NK-92 (cell line): ENCODE results near the gene CHP1.
"Not testable (repeated sequence)": the region's sequence is repeated elsewhere in the genome, so short reads cannot be mapped to it uniquely, and the experiment has no call there.

Experiments
- DNase-seq: peaks from one replicate; lab custom pipeline; 2025; ENCODE audit not compliant: unreplicated experiment; lab: John Stamatoyannopoulos, UW

CHP1 gene

GRCh38 chr15:41230650-41231421 is at the start of gene CHP1, which contains the start of gene EXD1:
Gene CHP1, plus strand, starts transcription at chr15:41231268. Its CDS starts 115 bp downstream, at chr15:41231383.
Gene EXD1, minus strand, starts transcription at chr15:41230757. Its CDS starts 4,182 bp downstream, at chr15:41226575.
- peak; percentile 26 for DNase-seq

GRCh38 chr15:41182266-41182665 is 48.8 kb upstream of the CHP1 start:
- no peak for DNase-seq

GRCh38 chr15:41183581-41183980 is 47.5 kb upstream of the CHP1 start:
- no peak for DNase-seq

GRCh38 chr15:41194444-41194843 is 36.6 kb upstream of the CHP1 start:
- no peak for DNase-seq

- DNase-seq, result no peak
Observed at GRCh38 chr15:41199470-41199869, 31.6 kb upstream of the CHP1 start.

GRCh38 chr15:41203395-41203794 is 27.7 kb upstream of the CHP1 start:
- DNase-seq, result no peak

GRCh38 chr15:41205315-41205714 is 25.8 kb upstream of the CHP1 start:
- no peak for DNase-seq

- DNase-seq, result no peak
Observed at GRCh38 chr15:41207687-41208448, 23.2 kb upstream of the CHP1 start.

- no peak for DNase-seq
Observed at GRCh38 chr15:41215708-41216107, 15.4 kb upstream of the CHP1 start.

GRCh38 chr15:41218851-41219250 is 12.2 kb upstream of the CHP1 start:
- DNase-seq, result no peak

- no peak for DNase-seq
Observed at GRCh38 chr15:41219381-41219780, 11.7 kb upstream of the CHP1 start.

- DNase-seq, result no peak
Observed at GRCh38 chr15:41230345-41230649, 771 bp upstream of the CHP1 start.

GRCh38 chr15:41231422-41232226 is 556 bp downstream of the CHP1 start:
- DNase-seq, result no peak

- no peak for DNase-seq
Observed at GRCh38 chr15:41233367-41233771, 2.3 kb downstream of the CHP1 start.

GRCh38 chr15:41235228-41235627 is 4.2 kb downstream of the CHP1 start:
- not testable (repeated sequence) for DNase-seq

GRCh38 chr15:41235929-41236328 is 4.9 kb downstream of the CHP1 start:
- DNase-seq, result no peak

GRCh38 chr15:41238100-41238499 is 7.0 kb downstream of the CHP1 start:
- no peak for DNase-seq

- DNase-seq, result no peak
Observed at GRCh38 chr15:41241221-41241964, 10.3 kb downstream of the CHP1 start.

- DNase-seq, result not testable (repeated sequence)
Observed at GRCh38 chr15:41250745-41251144, 19.7 kb downstream of the CHP1 start.

- no peak for DNase-seq
Observed at GRCh38 chr15:41251411-41251810, 20.3 kb downstream of the CHP1 start.

GRCh38 chr15:41254560-41254959 is 23.5 kb downstream of the CHP1 start:
- DNase-seq, result no peak
